GM18520 (cell line): Measurements from ENCODE around the gene CFDP1.
"Not testable (repeated sequence)": the region's sequence is repeated elsewhere in the genome, so short reads cannot be mapped to it uniquely, and the experiment has no call there.

Experiments
- ATAC-seq: cut with Tn5 transposase; IDR thresholded peaks from one replicate; pipeline ENCODE4 v1.9.1; 2021; ENCODE audit not compliant: unreplicated experiment

Gene CFDP1

GRCh38 chr16:75459691-75460090 lies 26.4 kb upstream of the CFDP1 start:
- no peak for ATAC-seq

- no peak for ATAC-seq
Measured at GRCh38 chr16:75458439-75458838, 25.1 kb upstream of the CFDP1 start.

GRCh38 chr16:75458029-75458428 lies 24.7 kb upstream of the CFDP1 start:
- no peak for ATAC-seq

GRCh38 chr16:75457485-75458021 lies 24.2 kb upstream of the CFDP1 start:
- ATAC-seq = no peak

GRCh38 chr16:75456971-75457370 lies 23.7 kb upstream of the CFDP1 start:
- no peak for ATAC-seq

GRCh38 chr16:75456486-75456885 lies 23.2 kb upstream of the CFDP1 start:
- not testable (repeated sequence) for ATAC-seq

GRCh38 chr16:75455677-75456076 lies 22.4 kb upstream of the CFDP1 start:
- ATAC-seq = no peak

- ATAC-seq = no peak
Measured at GRCh38 chr16:75452464-75453190, 19.3 kb upstream of the CFDP1 start.

- no peak for ATAC-seq
Measured at GRCh38 chr16:75446416-75446815, 13.1 kb upstream of the CFDP1 start.

- ATAC-seq = no peak
Measured at GRCh38 chr16:75445298-75445697, 12.0 kb upstream of the CFDP1 start.

- ATAC-seq = no peak
Measured at GRCh38 chr16:75443298-75443697, 10.0 kb upstream of the CFDP1 start.

- ATAC-seq = peak; percentile 53
Measured at GRCh38 chr16:75433732-75434413, 570 bp upstream of the CFDP1 start.

- ATAC-seq = no peak
Measured at GRCh38 chr16:75429621-75430403, 3.5 kb downstream of the CFDP1 start.

GRCh38 chr16:75426524-75426923 lies 6.8 kb downstream of the CFDP1 start:
- not testable (repeated sequence) for ATAC-seq

GRCh38 chr16:75424105-75424762 lies 9.1 kb downstream of the CFDP1 start:
- ATAC-seq = not testable (repeated sequence)

- ATAC-seq = no peak
Measured at GRCh38 chr16:75423723-75424104, 9.6 kb downstream of the CFDP1 start.

- no peak for ATAC-seq
Measured at GRCh38 chr16:75421820-75422126, 11.5 kb downstream of the CFDP1 start.

- no peak for ATAC-seq
Measured at GRCh38 chr16:75420987-75421819, 12.1 kb downstream of the CFDP1 start.

- ATAC-seq = no peak
Measured at GRCh38 chr16:75416904-75417565, 16.3 kb downstream of the CFDP1 start.
